AG04450 (cell line): ENCODE results near the gene IRF5. TPM values are rescaled to one million over a fixed set of nuclear protein-coding genes. Genes with fewer than 3 reads are reported as not detected.

Experiments
- CTCF ChIA-PET: fragments of 300-600, 350-600 bp; formaldehyde crosslinking; extraction: SDS; loops from one replicate; lab custom pipeline; 2022; ENCODE audit warnings: antibody characterized with exemption, inconsistent platforms; lab: Charles Lee
- POLR2A ChIA-PET: fragments of 350-600 bp; formaldehyde crosslinking; extraction: SDS; loops from one replicate; lab custom pipeline; 2021; ENCODE audit warnings: antibody characterized with exemption, inconsistent platforms; lab: Yijun Ruan, JAX
- DNase-seq: peaks from one replicate; pipeline ENCODE4 v3.0.0-alpha.2; 2011; ENCODE audit warnings: low read depth, low spot score
- H3K27ac ChIP-seq: one replicate; pipeline ENCODE4 v1.5.1; 2012; ENCODE audit warnings: low read depth, low read length, control low read depth
- H3K27me3 ChIP-seq: one replicate; pipeline ENCODE4 v1.6.0; 2012; ENCODE audit warnings: low read length; ENCODE audit not compliant: control insufficient read depth, insufficient read depth
- H3K4me3 ChIP-seq: 2 replicates; pipeline ENCODE4 v1.5.1; 2011; ENCODE audit warnings: mild to moderate bottlenecking, low read depth, low read length, control low read depth
- H3K9me3 ChIP-seq: 2 replicates; pipeline ENCODE4 v1.5.1; 2012; ENCODE audit warnings: low read length; ENCODE audit not compliant: control insufficient read depth, insufficient read depth
- polyA plus RNA-seq: library from polyadenylated mRNA; depleted of rRNA; stranded (reverse); fragments of >200 nt; gene quantifications from 2 replicates; pipeline ENCODE4 v1.2.3, GENCODE V29; 2011
- TF ChIP-seq, protein P1 (sequence below): IDR thresholded peaks from 2 replicates; pipeline ENCODE4 v1.5.1; 2011; ENCODE audit warnings: low read depth, low read length, control low read depth, inconsistent platforms

The IRF5 gene
- polyA plus RNA-seq, 1 experiment, result 0.06 TPM

DNA sequence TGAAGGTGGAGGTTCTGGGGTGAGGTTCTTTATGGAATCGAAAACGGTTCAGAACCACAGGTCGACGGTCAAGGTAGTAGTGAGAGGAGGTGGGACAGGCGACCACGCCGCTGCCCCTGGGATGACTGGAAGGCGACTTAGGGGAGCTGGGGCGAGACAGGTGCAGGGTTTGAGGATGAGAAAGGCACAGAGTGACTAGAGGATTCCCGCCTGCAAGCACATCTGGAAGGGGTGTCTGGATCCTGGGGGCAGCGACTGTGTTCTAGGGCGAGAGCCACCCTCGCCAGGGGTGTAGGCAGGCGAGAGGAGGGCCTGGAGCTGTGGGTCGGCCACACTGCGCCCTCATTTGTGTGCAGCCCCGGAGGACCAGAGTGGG is 468 bp upstream of the IRF5 start:
- Histone ChIP-seq H3K27ac (no peak overlapping the region), H3K27me3 (peaks cover 66% of the 10 kb centered on the region), H3K9me3 (no peaks in the 10 kb centered on the region; the same call in 1 of the 2 replicates), H3K4me3 (no peak overlapping the region)
- CTCF ChIA-PET, result interaction anchor here (1.5 kb wide), 1 partner anchor 154 kb away, joined by 4 read pairs; no protein-coding TSS in a partner anchor
- TF ChIP-seq, protein P1, sequence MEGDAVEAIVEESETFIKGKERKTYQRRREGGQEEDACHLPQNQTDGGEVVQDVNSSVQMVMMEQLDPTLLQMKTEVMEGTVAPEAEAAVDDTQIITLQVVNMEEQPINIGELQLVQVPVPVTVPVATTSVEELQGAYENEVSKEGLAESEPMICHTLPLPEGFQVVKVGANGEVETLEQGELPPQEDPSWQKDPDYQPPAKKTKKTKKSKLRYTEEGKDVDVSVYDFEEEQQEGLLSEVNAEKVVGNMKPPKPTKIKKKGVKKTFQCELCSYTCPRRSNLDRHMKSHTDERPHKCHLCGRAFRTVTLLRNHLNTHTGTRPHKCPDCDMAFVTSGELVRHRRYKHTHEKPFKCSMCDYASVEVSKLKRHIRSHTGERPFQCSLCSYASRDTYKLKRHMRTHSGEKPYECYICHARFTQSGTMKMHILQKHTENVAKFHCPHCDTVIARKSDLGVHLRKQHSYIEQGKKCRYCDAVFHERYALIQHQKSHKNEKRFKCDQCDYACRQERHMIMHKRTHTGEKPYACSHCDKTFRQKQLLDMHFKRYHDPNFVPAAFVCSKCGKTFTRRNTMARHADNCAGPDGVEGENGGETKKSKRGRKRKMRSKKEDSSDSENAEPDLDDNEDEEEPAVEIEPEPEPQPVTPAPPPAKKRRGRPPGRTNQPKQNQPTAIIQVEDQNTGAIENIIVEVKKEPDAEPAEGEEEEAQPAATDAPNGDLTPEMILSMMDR, result no peak
- POLR2A ChIA-PET, result no interaction called here
- no peak for DNase-seq

- H3K27me3 ChIP-seq, result peaks cover 66% of the 10 kb centered on the region
- TF ChIP-seq, protein P1, result no peak
- POLR2A ChIA-PET, result no interaction called here
- DNase-seq, result no peak
- no peak overlapping the region for H3K27ac ChIP-seq
- CTCF ChIA-PET, result no interaction called here
- H3K9me3 ChIP-seq, result no peaks in the 10 kb centered on the region; the same call in 1 of the 2 replicates
- H3K4me3 ChIP-seq, result peak overlapping the region; percentile 42
Observed at GRCh38 chr7:128938544-128939074, 882 bp downstream of the IRF5 start.

DNA sequence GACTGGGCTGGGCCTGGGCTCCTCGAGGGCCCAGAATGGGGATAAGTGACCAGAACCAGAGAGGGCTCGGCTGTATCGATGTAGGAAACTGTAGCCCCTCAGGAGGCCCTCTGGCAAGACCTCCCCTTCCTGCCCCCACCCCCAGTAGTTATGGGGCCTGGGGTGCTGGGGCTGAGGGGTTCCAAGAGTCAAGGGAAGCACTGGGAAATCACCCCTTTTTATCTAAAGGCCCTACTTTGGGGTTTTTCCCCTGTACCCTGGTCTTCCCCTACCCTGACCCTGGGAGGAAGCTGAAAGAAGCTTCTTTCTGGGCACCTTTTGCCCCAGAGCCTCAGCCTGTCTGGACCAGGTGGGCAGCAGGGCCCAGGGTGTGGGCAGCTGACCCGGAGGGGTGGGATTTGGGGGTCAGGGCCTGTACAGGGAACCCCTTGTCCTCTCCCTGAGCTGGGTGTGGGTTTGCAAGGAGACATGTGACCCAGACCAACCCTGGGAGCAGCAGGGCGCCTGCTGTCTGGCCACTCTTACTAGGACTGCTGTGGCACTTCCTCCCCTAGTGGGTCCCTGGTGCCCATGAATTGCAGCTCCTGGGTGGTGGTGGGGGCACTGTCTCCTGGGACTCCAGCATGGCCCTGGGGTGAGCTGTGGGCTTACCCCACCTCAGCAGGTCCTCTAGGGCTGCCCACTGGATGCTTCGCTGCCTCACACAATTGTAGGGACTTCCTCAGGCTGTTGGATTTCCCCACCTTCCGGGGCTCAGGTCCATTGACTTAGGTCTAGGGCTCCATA is 1.5 kb downstream of the IRF5 start:
- CTCF ChIA-PET, result no interaction called here
- no peak overlapping the region for H3K27ac ChIP-seq
- H3K27me3 ChIP-seq, result peaks cover 66% of the 10 kb centered on the region
- DNase-seq, result no peak
- H3K9me3 ChIP-seq, result no peaks in the 10 kb centered on the region; the same call in 1 of the 2 replicates
- TF ChIP-seq, protein P1, result no peak
- POLR2A ChIA-PET, result interaction anchor here (0.7 kb wide), 1 partner anchor 1232 kb away, joined by 4 read pairs; no protein-coding TSS in a partner anchor
- no peak overlapping the region for H3K4me3 ChIP-seq

DNA sequence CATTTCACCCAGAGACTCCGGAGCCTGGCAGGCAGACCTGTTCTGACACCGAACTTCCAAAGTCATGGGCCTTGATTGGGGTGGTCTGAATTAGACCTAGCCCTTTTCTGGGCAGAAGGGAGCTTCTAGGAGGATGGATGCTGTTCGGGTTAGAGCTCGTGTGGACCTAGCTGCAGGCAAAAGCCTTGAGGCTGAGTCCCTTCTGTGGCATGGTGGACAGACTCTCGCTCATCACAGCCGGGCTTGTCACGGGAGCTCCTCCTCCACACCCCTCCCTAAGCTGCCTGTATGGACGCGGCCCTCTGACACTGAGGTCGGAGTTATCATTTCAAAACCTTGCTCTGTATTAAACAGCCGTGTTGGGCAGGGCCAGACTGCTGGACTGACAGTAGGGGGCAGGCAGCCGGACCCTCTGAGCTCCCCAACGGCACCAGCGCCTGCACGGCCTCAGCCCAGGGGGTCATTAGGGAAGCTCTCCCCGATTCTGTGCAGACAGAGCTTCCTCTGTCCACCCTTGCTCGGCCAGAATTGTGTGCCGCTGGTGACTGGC is 2.2 kb downstream of the IRF5 start:
- DNase-seq, result no peak
- no peak overlapping the region for H3K27ac ChIP-seq
- ChIA-PET CTCF (interaction anchor here (0.9 kb wide), 1 partner anchor 57 kb away, joined by 3 read pairs; no protein-coding TSS in a partner anchor), POLR2A (no interaction called here)
- H3K27me3 ChIP-seq, result peaks cover 66% of the 10 kb centered on the region
- H3K9me3 ChIP-seq, result no peaks in the 10 kb centered on the region; the same call in 1 of the 2 replicates
- TF ChIP-seq, protein P1, result no peak
- no peak overlapping the region for H3K4me3 ChIP-seq
